Endothelial cell of umbilical vein (primary cell): Measurements from ENCODE around the gene CTIF. TPM values are rescaled to one million over a fixed set of nuclear protein-coding genes. Genes with fewer than 3 reads are reported as not detected.

Source experiments
- BruUV-seq: library from RNA; stranded (reverse); fragments of 400-500 nt; replicated peaks from 2 replicates; lab custom pipeline; 2021; lab: Mats Ljungman, UMichigan
- CTCF ChIA-PET: fragments of 300-600, 350-600 bp; sonication (Branson Sonifier 250); formaldehyde crosslinking; loops from one replicate; lab custom pipeline; 2021; ENCODE audit warnings: antibody characterized with exemption, inconsistent platforms; lab: Charles Lee
- POLR2A ChIA-PET: fragments of 300-600, 350-600 bp; sonication (Branson Sonifier 250); formaldehyde crosslinking; loops from one replicate; lab custom pipeline; 2021; ENCODE audit warnings: antibody characterized with exemption, inconsistent platforms; lab: Charles Lee
- DNase-seq: peaks from one replicate; pipeline ENCODE4 v3.0.0-alpha.2; 2011; ENCODE audit warnings: low read depth, low spot score
- FAIRE-seq: peaks from 2 replicates; lab custom pipeline; 2011; peaks lifted over from hg19 to GRCh38; lab: Jason Lieb, UNC
- H2AFZ ChIP-seq: 2 replicates; pipeline ENCODE4 v1.6.0; 2012; ENCODE audit warnings: low read depth, low read length, control low read depth, inconsistent platforms
- H3K27ac ChIP-seq: 2 replicates; pipeline ENCODE4 v1.5.1; 2011; ENCODE audit warnings: low read depth, mild to moderate bottlenecking, control low read depth, low read length, moderate library complexity; ENCODE audit not compliant: insufficient read depth
- H3K27me3 ChIP-seq, 2 experiments: 2 replicates each; pipeline versions ENCODE4 v1.6.0 to v1.6.1; 2011; ENCODE audit warnings: low read length in 2 of 2, mixed read lengths in 1 of 2; ENCODE audit not compliant: control insufficient read depth in 2 of 2, insufficient read depth in 2 of 2
- H3K36me3 ChIP-seq, 2 experiments: 2 replicates in 1 of 2; 3 replicates in 1 of 2; pipeline ENCODE4 v1.5.1; 2011; ENCODE audit warnings: low read length in 2 of 2, mild to moderate bottlenecking in 1 of 2, moderate library complexity in 1 of 2; ENCODE audit not compliant: control insufficient read depth in 2 of 2, insufficient read depth in 2 of 2; ENCODE audit errors: extremely low read depth in 1 of 2
- H3K4me1 ChIP-seq: 3 replicates; pipeline ENCODE4 v1.5.1; 2011; ENCODE audit warnings: mild to moderate bottlenecking, low read length; ENCODE audit not compliant: control insufficient read depth, insufficient read depth; ENCODE audit errors: extremely low read depth
- H3K4me2 ChIP-seq: 2 replicates; pipeline ENCODE4 v1.6.1; 2011; ENCODE audit warnings: low read length, control low read depth, mixed read lengths; ENCODE audit not compliant: insufficient read depth
- H3K4me3 ChIP-seq, 3 experiments: fragments of 200-600 bp in 1 of 3; sonication (generic), shearing (Covaris generic) in 1 of 3; replicated peaks in 1 of 3; 2 replicates each; pipeline ENCODE4 v1.5.1; 2011 to 2016; ENCODE audit warnings: control low read depth in 3 of 3, low read length in 3 of 3, mild to moderate bottlenecking in 2 of 3, inconsistent platforms in 1 of 3, low read depth in 1 of 3, moderate library complexity in 1 of 3; ENCODE audit not compliant: insufficient read depth in 1 of 3
- H3K79me2 ChIP-seq: 2 replicates; pipeline ENCODE4 v1.6.0; 2012; ENCODE audit warnings: low read length, inconsistent platforms; ENCODE audit not compliant: control insufficient read depth, insufficient read depth
- H3K9ac ChIP-seq: replicated peaks from 2 replicates; pipeline ENCODE3; 2011; ENCODE audit warnings: low read length, control low read depth; ENCODE audit not compliant: insufficient read depth; ENCODE audit errors: extremely low read depth
- H3K9me1 ChIP-seq: replicated peaks from 3 replicates; pipeline ENCODE4 v1.6.0; 2011; ENCODE audit warnings: mild to moderate bottlenecking, low read length; ENCODE audit not compliant: control insufficient read depth, insufficient read depth; ENCODE audit errors: extremely low read depth
- H3K9me3 ChIP-seq: replicated peaks from 2 replicates; pipeline ENCODE4 v1.5.1; 2012; ENCODE audit warnings: low read length, inconsistent platforms; ENCODE audit not compliant: control insufficient read depth, insufficient read depth
- H4K20me1 ChIP-seq: replicated peaks from 2 replicates; pipeline ENCODE3; 2011; ENCODE audit warnings: mild to moderate bottlenecking, low read length; ENCODE audit not compliant: control insufficient read depth, insufficient read depth; ENCODE audit errors: extremely low read depth
- EZH2 ChIP-seq: IDR thresholded peaks from 2 replicates; pipeline ENCODE4 v1.6.1; 2012; ENCODE audit warnings: borderline replicate concordance, low read depth, mild to moderate bottlenecking, moderate library complexity, low read length, inconsistent platforms; ENCODE audit not compliant: severe bottlenecking
- FOS ChIP-seq: IDR thresholded peaks from 2 replicates; pipeline ENCODE4 v1.6.1; 2011; ENCODE audit warnings: mild to moderate bottlenecking, low read length, moderate library complexity, borderline replicate concordance; ENCODE audit not compliant: insufficient read depth
- GATA2 ChIP-seq: IDR thresholded peaks from 2 replicates; pipeline ENCODE4 v1.7.0; 2011; ENCODE audit warnings: low read depth, mild to moderate bottlenecking, moderate library complexity, mixed read lengths, low read length; ENCODE audit not compliant: insufficient read length, insufficient read depth
- JUN ChIP-seq: IDR thresholded peaks from 2 replicates; pipeline ENCODE4 v1.6.1; 2011; ENCODE audit warnings: borderline replicate concordance, low read depth; ENCODE audit not compliant: insufficient read length, insufficient read depth
- MYC ChIP-seq: IDR thresholded peaks from one replicate; pipeline ENCODE4 v1.6.1; 2011; ENCODE audit warnings: mild to moderate bottlenecking, low read depth, low read length
- POLR2A ChIP-seq: IDR thresholded peaks from 2 replicates; pipeline ENCODE4 v1.6.1; 2012; ENCODE audit warnings: low read depth, mild to moderate bottlenecking, control low read depth, low read length
- POLR2AphosphoS5 ChIP-seq: IDR thresholded peaks from 2 replicates; pipeline ENCODE4 v1.6.1; 2012; ENCODE audit warnings: low read depth, mild to moderate bottlenecking, control low read depth, low read length, moderate library complexity; ENCODE audit not compliant: insufficient read depth
- dilution Hi-C: fragments of 300-500 bp; cut with MboI; formaldehyde crosslinking; loops from one replicate; pipeline ENCODE4 v1.15.0; 2019; ENCODE audit warnings: low sequenced_read_pairs; ENCODE audit not compliant: extremely low pct_ligation_motif_present
- intact Hi-C: fragments of 100-400 bp; cut with micrococcal nuclease; formaldehyde crosslinking; loops from one replicate; pipeline ENCODE4 v1.10.0; 2022
- polyA plus RNA-seq, 4 experiments: library from polyadenylated mRNA; depleted of rRNA in 3 of 4; stranded (reverse) in 3 of 4; unstranded in 1 of 4; fragments of >200 nt; gene quantifications; 2 replicates each; pipeline versions ENCODE4 v1.2.1 to v1.2.3, GENCODE V29; 2011 to 2012; ENCODE audit warnings: missing spikeins in 1 of 4
- total RNA-seq: library from RNA; stranded (reverse); gene quantifications from 2 replicates; pipeline ENCODE4 v1.2.3, GENCODE V29; 2021
- TF ChIP-seq, protein P1 (sequence below): IDR thresholded peaks from 2 replicates; pipeline ENCODE4 v1.6.1; 2011; ENCODE audit not compliant: insufficient read depth, insufficient read length
- TF ChIP-seq, protein P2 (sequence below), 2 donors: IDR thresholded peaks; 1 replicate in 1 of 2; 2 replicates in 1 of 2; pipeline ENCODE4 v1.5.1; 2011; ENCODE audit warnings: low read length in 2 of 2, mild to moderate bottlenecking in 2 of 2, moderate library complexity in 2 of 2, control low read depth in 1 of 2, inconsistent platforms in 1 of 2, low read depth in 1 of 2; ENCODE audit not compliant: insufficient read depth in 1 of 2; ENCODE audit errors: extremely low read depth in 1 of 2

Gene CTIF
- total and polyA plus RNA-seq, 2 donors (not counting 3 experiments of a cell fraction or from before 2014, with no cell fraction given), result 20.9 to 57.7 TPM

DNA sequence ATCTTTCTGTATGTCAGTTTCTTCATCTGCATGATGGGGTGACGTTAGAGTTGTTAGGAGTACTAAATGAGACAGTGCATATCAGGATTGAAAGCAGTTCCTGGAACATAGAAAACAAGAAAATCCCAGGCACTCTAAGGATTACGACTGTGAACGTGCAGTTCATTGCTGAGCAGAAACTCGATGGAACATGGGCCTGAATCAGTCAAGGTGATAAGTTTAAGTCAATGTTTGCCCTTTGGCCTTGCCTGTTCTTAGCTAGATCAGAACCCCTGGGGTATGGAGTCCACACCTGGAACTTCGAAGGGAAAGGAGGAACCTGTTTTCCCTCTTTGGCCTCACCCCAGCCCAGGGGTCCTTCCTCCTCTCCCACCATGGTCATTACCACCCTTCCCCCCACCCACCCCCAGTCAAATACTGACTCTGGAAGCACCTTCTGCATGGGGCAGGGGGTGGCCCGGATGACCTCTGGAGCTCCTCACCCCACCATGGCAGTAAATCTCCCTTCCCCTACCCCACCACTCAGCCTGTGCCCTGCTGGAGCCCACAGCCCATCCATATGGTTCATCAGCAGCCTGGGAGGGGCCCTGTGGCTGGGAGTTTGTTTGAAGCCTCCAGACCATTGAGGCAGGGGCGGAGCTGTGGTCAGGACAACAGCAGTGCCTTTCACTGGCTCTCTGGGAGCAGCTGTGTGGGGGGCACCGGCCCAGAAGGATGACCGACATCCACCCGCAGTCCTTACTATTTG lies 247.8 kb downstream of the CTIF start:
- Histone ChIP-seq H3K4me2 (no peak overlapping the region), H3K4me3 (no peak overlapping the region), H3K79me2 (no peaks in the 10 kb centered on the region), H3K27ac (no peak overlapping the region), H3K9me3 (no peaks in the 10 kb centered on the region), H3K36me3 (no peaks in the 10 kb centered on the region), H3K4me1 (peaks cover 20% of the 10 kb centered on the region), H3K9me1 (no peaks in the 10 kb centered on the region), H2AFZ (no peak overlapping the region), H3K27me3 (no peaks in the 10 kb centered on the region), H3K9ac (no peak overlapping the region), H4K20me1 (no peaks in the 10 kb centered on the region)
- intact Hi-C loops (no loop called here), dilution Hi-C loops (no loop called here)
- ChIA-PET POLR2A (no interaction called here), CTCF (interaction anchor here (3.0 kb wide), 1 partner anchor 10 kb away, joined by 9 read pairs; no protein-coding TSS in a partner anchor)
- no peak for TF ChIP-seq POLR2A
- TF ChIP-seq, protein P1, sequence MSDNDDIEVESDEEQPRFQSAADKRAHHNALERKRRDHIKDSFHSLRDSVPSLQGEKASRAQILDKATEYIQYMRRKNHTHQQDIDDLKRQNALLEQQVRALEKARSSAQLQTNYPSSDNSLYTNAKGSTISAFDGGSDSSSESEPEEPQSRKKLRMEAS, result no peak
- TF ChIP-seq EZH2, result no peak
- TF ChIP-seq POLR2AphosphoS5, result no peak
- TF ChIP-seq GATA2, result no peak
- TF ChIP-seq, protein P2, sequence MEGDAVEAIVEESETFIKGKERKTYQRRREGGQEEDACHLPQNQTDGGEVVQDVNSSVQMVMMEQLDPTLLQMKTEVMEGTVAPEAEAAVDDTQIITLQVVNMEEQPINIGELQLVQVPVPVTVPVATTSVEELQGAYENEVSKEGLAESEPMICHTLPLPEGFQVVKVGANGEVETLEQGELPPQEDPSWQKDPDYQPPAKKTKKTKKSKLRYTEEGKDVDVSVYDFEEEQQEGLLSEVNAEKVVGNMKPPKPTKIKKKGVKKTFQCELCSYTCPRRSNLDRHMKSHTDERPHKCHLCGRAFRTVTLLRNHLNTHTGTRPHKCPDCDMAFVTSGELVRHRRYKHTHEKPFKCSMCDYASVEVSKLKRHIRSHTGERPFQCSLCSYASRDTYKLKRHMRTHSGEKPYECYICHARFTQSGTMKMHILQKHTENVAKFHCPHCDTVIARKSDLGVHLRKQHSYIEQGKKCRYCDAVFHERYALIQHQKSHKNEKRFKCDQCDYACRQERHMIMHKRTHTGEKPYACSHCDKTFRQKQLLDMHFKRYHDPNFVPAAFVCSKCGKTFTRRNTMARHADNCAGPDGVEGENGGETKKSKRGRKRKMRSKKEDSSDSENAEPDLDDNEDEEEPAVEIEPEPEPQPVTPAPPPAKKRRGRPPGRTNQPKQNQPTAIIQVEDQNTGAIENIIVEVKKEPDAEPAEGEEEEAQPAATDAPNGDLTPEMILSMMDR (IDR thresholded peaks at IDR 0.05; ENCODE audit: extremely low read depth in 1 of 2, insufficient read depth in 1 of 2, low read depth in 1 of 2, low read length in 2 of 2), result no peak
- TF ChIP-seq FOS, result no peak
- no peak for TF ChIP-seq MYC
- no peak for TF ChIP-seq JUN
- FAIRE-seq (no peak), DNase-seq (no peak)
- BruUV-seq, result no TSS peak
